Subcutaneous adipose tissue (tissue), 4 donors: Measurements from ENCODE around the gene TLE1. TPM values are rescaled to one million over a fixed set of nuclear protein-coding genes. Genes with fewer than 3 reads are reported as not detected.

Source experiments
- total RNA-seq, 4 donors: library from RNA; depleted of rRNA; stranded (reverse); fragments of >200 nt; gene quantifications; one replicate each; pipeline ENCODE4 v1.1.0, GENCODE V29; 2016
- TF ChIP-seq, protein P1 (sequence below): fragments of 450-650 bp; IDR thresholded peaks from one replicate; pipeline ENCODE4 v1.5.1; 2016; ENCODE audit warnings: low read depth, mild to moderate bottlenecking, control low read depth, antibody characterized with exemption, moderate library complexity

TLE1 gene
- total RNA-seq, 4 donors from 2014 or later, result 37.7 to 109 (median 53.6) TPM

GRCh38 chr9:81618923-81619322 lies 70.4 kb downstream of the TLE1 start:
- TF ChIP-seq, protein P1, sequence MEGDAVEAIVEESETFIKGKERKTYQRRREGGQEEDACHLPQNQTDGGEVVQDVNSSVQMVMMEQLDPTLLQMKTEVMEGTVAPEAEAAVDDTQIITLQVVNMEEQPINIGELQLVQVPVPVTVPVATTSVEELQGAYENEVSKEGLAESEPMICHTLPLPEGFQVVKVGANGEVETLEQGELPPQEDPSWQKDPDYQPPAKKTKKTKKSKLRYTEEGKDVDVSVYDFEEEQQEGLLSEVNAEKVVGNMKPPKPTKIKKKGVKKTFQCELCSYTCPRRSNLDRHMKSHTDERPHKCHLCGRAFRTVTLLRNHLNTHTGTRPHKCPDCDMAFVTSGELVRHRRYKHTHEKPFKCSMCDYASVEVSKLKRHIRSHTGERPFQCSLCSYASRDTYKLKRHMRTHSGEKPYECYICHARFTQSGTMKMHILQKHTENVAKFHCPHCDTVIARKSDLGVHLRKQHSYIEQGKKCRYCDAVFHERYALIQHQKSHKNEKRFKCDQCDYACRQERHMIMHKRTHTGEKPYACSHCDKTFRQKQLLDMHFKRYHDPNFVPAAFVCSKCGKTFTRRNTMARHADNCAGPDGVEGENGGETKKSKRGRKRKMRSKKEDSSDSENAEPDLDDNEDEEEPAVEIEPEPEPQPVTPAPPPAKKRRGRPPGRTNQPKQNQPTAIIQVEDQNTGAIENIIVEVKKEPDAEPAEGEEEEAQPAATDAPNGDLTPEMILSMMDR, result no peak

- TF ChIP-seq, protein P1, result no peak
These were observed 73.2 kb downstream of the TLE1 start for GRCh38 chr9:81616141-81616540.

DNA sequence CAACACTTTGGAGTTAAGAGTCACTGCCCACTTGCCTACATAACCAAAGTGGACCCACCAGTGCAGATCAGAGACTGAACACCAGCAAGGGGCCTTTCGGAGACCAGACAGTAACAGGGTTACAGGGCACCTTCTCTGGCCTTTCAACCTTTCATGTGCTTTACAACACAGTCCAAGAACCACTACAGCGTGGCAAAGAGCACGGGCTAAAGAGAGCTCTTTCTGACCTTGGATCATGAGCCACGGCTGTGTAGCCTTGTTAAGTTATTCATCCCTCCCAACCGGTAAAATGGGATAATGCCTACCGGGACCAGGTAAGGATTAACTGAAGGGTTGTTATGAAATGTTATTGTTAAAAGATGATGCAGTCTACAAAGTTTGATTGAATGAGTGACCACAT lies 75.0 kb downstream of the TLE1 start:
- TF ChIP-seq, protein P1, result no peak

GRCh38 chr9:81613002-81613812 lies 76.1 kb downstream of the TLE1 start:
- TF ChIP-seq, protein P1, result no peak

- TF ChIP-seq, protein P1, result no peak
These were observed 77.7 kb downstream of the TLE1 start for GRCh38 chr9:81611664-81612063.

GRCh38 chr9:81610740-81611107 lies 78.6 kb downstream of the TLE1 start:
- TF ChIP-seq, protein P1, result no peak

DNA sequence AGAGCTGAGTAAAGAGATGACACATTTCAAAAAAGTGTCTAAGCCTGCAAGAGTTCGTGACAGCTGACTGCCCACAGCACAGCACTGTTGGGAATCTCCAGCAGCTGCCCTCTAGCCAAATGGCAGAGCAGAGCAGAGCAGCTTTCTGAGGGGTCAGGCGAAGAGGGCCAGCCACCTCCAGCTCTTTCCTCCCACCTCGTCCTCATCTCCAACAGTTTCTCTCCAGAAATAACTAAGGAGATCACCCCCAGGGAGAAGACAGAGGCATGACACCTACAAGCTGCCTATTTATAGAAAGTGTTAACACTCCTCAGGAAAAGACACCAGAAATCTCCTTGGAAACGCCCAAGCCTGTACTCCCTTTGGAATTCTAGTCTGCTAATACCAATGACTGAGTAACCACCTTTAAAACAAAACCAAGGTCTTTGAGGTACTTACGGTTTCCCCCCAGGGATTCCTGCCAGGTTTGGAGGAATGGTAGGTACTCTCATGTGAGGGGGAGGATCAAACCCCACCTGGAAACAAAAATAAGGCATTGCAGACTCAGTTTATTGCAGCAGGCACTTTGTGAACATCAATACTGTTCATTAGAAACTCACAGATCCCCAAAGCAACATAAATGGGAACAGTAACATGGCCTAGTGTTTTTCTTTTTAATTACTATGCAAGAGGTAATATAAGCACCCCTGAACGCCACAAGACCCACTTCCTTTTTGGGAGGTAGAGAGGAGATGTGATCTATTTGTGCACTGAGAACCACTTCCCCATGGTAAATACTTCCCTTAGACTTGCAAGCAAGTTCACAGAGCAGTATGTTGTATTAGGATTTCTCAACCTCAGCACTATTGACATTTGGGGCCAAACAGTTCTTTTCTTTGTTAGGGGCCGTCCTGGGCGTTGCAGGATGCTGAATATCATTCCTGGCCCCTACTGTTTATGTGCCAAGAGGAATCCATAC lies 79.3 kb downstream of the TLE1 start:
- TF ChIP-seq, protein P1, result no peak
